HepG2 (cell line): Measurements from ENCODE around the gene TBXAS1. TPM values are rescaled to one million over a fixed set of nuclear protein-coding genes. Genes with fewer than 3 reads are reported as not detected.

Experiments used
- BCL6 ChIP-seq: IDR thresholded peaks from 2 replicates; pipeline ENCODE4 v1.6.1; 2016; ENCODE audit warnings: missing genetic modification reagents, missing compliant biosample characterization
- GPN1 ChIP-seq: sonication (generic); formaldehyde crosslinking; IDR thresholded peaks from 2 replicates; pipeline ENCODE4 v1.5.1; 2020; ENCODE audit warnings: missing genetic modification reagents, borderline replicate concordance
- KLF16 ChIP-seq, 2 experiments: sonication (generic) in 1 of 2; formaldehyde crosslinking in 1 of 2; IDR thresholded peaks; 2 replicates each; pipeline versions ENCODE4 v1.6.1 to v1.8.0; 2016 to 2023; ENCODE audit warnings: missing genetic modification reagents in 2 of 2, missing compliant biosample characterization in 1 of 2
- LCORL ChIP-seq, 2 experiments: fragments of 450-650 bp in 1 of 2; sonication (generic) in 1 of 2; formaldehyde crosslinking in 1 of 2; IDR thresholded peaks; 2 replicates each; pipeline versions ENCODE4 v1.5.0 to v1.6.1; 2017 to 2020; ENCODE audit warnings: antibody characterized with exemption in 1 of 2, missing genetic modification reagents in 1 of 2
- MAF1 ChIP-seq: sonication (generic); formaldehyde crosslinking; IDR thresholded peaks from 2 replicates; pipeline ENCODE4 v1.5.0; 2020; ENCODE audit warnings: missing genetic modification reagents, borderline replicate concordance
- NFIB ChIP-seq: sonication (generic); formaldehyde crosslinking; IDR thresholded peaks from 2 replicates; pipeline ENCODE4 v1.9.0; 2021; ENCODE audit warnings: missing genetic modification reagents, mild to moderate bottlenecking, borderline replicate concordance
- PRDM10 ChIP-seq: sonication (generic); formaldehyde crosslinking; IDR thresholded peaks from 2 replicates; pipeline ENCODE4 v1.4.0; 2020; ENCODE audit warnings: low read depth, missing genetic modification reagents
- SNAI1 ChIP-seq: sonication (generic); formaldehyde crosslinking; IDR thresholded peaks from 2 replicates; pipeline ENCODE4 v1.5.0; 2020; ENCODE audit warnings: mild to moderate bottlenecking, missing genetic modification reagents, borderline replicate concordance
- SNAPC2 ChIP-seq: sonication (generic); formaldehyde crosslinking; IDR thresholded peaks from 2 replicates; pipeline ENCODE4 v1.8.1; 2022; ENCODE audit warnings: mild to moderate bottlenecking, missing genetic modification reagents
- SOX13 ChIP-seq, 3 experiments: fragments of 450-650 bp in 1 of 3; sonication (generic) in 1 of 3; formaldehyde crosslinking in 1 of 3; IDR thresholded peaks in 2 of 3; conservative IDR thresholded peaks in 1 of 3; 2 replicates each; pipeline versions ENCODE4 v1.5.0 to v1.6.1; 2016 to 2020; ENCODE audit warnings: antibody characterized with exemption in 1 of 3, mild to moderate bottlenecking in 1 of 3, missing compliant biosample characterization in 1 of 3, missing genetic modification reagents in 1 of 3, moderate library complexity in 1 of 3
- SOX5 ChIP-seq: IDR thresholded peaks from 2 replicates; pipeline ENCODE4 v1.6.1; 2016; ENCODE audit warnings: borderline replicate concordance
- SOX6 ChIP-seq, 2 experiments: fragments of 450-650 bp in 1 of 2; sonication (generic) in 1 of 2; formaldehyde crosslinking in 1 of 2; IDR thresholded peaks; 2 replicates each; pipeline versions ENCODE4 v1.4.0 to v1.6.1; 2017 to 2020; ENCODE audit warnings: antibody characterized with exemption in 1 of 2, mild to moderate bottlenecking in 1 of 2, missing genetic modification reagents in 1 of 2
- SRSF1 ChIP-seq: fragments of 200-400 bp; formaldehyde crosslinking; optimal IDR thresholded peaks from 2 replicates; pipeline ENCODE3; 2017; ENCODE audit warnings: mild to moderate bottlenecking, low read depth, low read length, moderate library complexity
- TBP ChIP-seq: sonication (generic); formaldehyde crosslinking; IDR thresholded peaks from 2 replicates; pipeline ENCODE4 v1.5.0; 2020; ENCODE audit warnings: missing genetic modification reagents
- TMF1 ChIP-seq: sonication (generic); formaldehyde crosslinking; IDR thresholded peaks from 2 replicates; pipeline ENCODE4 v1.8.1; 2022; ENCODE audit warnings: low read depth, missing genetic modification reagents
- ZBTB25 ChIP-seq: IDR thresholded peaks from 2 replicates; pipeline ENCODE4 v1.6.1; 2018; ENCODE audit warnings: missing genetic modification reagents
- ZNF143 ChIP-seq: sonication (generic); formaldehyde crosslinking; IDR thresholded peaks from 2 replicates; pipeline ENCODE4 v1.4.0; 2020; ENCODE audit warnings: missing genetic modification reagents
- ZNF232 ChIP-seq: sonication (generic); formaldehyde crosslinking; IDR thresholded peaks from 2 replicates; pipeline ENCODE4 v1.4.0; 2020; ENCODE audit warnings: missing genetic modification reagents, borderline replicate concordance
- ZNF432 ChIP-seq: sonication (generic); formaldehyde crosslinking; IDR thresholded peaks from 2 replicates; pipeline ENCODE4 v1.5.0; 2020; ENCODE audit warnings: missing genetic modification reagents, mild to moderate bottlenecking, borderline replicate concordance
- ZNF605 ChIP-seq: sonication (generic); formaldehyde crosslinking; IDR thresholded peaks from 2 replicates; pipeline ENCODE4 v1.8.0; 2022; ENCODE audit warnings: mild to moderate bottlenecking, missing genetic modification reagents
- ZNF768 ChIP-seq: sonication (generic); formaldehyde crosslinking; IDR thresholded peaks from 2 replicates; pipeline ENCODE4 v1.4.0; 2020; ENCODE audit warnings: missing genetic modification reagents
- ZUFSP ChIP-seq: sonication (generic); formaldehyde crosslinking; IDR thresholded peaks from 2 replicates; pipeline ENCODE4 v1.9.0; 2021; ENCODE audit warnings: missing genetic modification reagents, mild to moderate bottlenecking, borderline replicate concordance
- polyA plus RNA-seq, 8 experiments: library from polyadenylated mRNA; depleted of rRNA in 3 of 8; stranded (reverse) in 7 of 8; unstranded in 1 of 8; fragments of >200 nt; fragmentation: Illumina TruSeq in 4 of 8; extraction: Trizol in 4 of 8; gene quantifications; 2 replicates each; pipeline versions ENCODE4 v1.2.1 to v1.2.3, GENCODE V29; 2011 to 2016; ENCODE audit warnings: low read depth in 4 of 8, missing spikeins in 1 of 8, mixed read lengths in 1 of 8; ENCODE audit not compliant: insufficient read depth in 1 of 8
- total RNA-seq, 5 experiments: library from RNA; depleted of rRNA; stranded (reverse); fragments of >200 nt; fragmentation: Illumina TruSeq; extraction: Trizol; gene quantifications; 2 replicates each; pipeline ENCODE4 v1.2.3, GENCODE V29; 2016; ENCODE audit warnings: low read depth in 1 of 5

Gene TBXAS1
- total and polyA plus RNA-seq, 2 of the 13 experiments (the other 11 are each of a cell fraction or from before 2014, with no cell fraction given): 4.0 to 4.9 TPM

- TF ChIP-seq ZNF768 (CRISPR knock-in tag) (no peak), ZNF605 (CRISPR knock-in tag) (no peak), SRSF1 (no peak), LCORL (IDR thresholded peaks at IDR 0.05) (no peak), LCORL (CRISPR knock-in tag; IDR thresholded peaks at IDR 0.05) (no peak), ZNF232 (no peak), SOX5 (CRISPR knock-in tag) (peak; percentile 50; the same call in 1 of the 2 replicates), GPN1 (CRISPR knock-in tag) (no peak), TMF1 (CRISPR knock-in tag) (no peak), SOX6 (IDR thresholded peaks at IDR 0.05) (no peak), SOX6 (CRISPR knock-in tag; IDR thresholded peaks at IDR 0.05) (peak; percentile 11; the same call in 1 of the 2 replicates), KLF16 (CRISPR knock-in tag; IDR thresholded peaks at IDR 0.05) (peak in 1 of 2 experiments; percentile 44; a peak in 1 of 4 replicates), ZNF432 (CRISPR knock-in tag) (no peak), SNAI1 (no peak), PRDM10 (no peak), BCL6 (CRISPR knock-in tag) (0 out of 2 replicates have a peak, but pooled peaks have one; percentile 9), SOX13 (IDR thresholded peaks at IDR 0.05) (no peak), SOX13 (CRISPR knock-in tag; conservative IDR thresholded peaks at IDR 0.05 in 1 of 2, IDR thresholded peaks at IDR 0.05 in 1 of 2) (peak in 1 of 2 experiments; percentile 19; a peak in 1 of 4 replicates), ZNF143 (no peak), ZBTB25 (CRISPR knock-in tag) (no peak), SNAPC2 (CRISPR knock-in tag) (no peak), MAF1 (CRISPR knock-in tag) (no peak), ZUFSP (no peak), TBP (no peak), NFIB (CRISPR knock-in tag) (no peak)
Measured at GRCh38 chr7:139948587-139949335, 119.7 kb downstream of the TBXAS1 start (continued).
